ENCODE measurements around the gene PARD3B.

PARD3B gene

DNA sequence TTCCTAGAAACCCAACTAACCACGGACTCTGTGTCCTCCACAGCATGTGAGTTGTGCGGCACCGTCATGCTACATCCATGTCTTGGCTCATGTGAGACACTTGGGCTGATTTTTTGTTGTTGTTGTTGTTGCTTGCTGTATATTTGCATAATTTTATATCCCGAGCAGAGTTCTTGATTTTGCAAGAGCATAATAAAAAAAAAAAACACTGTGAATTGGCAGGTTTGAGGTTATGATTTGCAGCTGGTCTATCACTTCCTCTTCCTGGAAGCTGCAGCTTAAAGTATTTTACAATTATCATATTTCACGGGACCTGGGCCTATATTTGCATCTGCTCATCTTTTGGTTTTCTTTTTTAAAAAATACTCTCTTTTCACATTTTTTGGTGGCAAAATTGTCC is 994.8 kb downstream of the PARD3B start:
- DNase-seq (ENCODE audit: low read depth in 2 of 3, low spot score in 2 of 3): no peak

DNA sequence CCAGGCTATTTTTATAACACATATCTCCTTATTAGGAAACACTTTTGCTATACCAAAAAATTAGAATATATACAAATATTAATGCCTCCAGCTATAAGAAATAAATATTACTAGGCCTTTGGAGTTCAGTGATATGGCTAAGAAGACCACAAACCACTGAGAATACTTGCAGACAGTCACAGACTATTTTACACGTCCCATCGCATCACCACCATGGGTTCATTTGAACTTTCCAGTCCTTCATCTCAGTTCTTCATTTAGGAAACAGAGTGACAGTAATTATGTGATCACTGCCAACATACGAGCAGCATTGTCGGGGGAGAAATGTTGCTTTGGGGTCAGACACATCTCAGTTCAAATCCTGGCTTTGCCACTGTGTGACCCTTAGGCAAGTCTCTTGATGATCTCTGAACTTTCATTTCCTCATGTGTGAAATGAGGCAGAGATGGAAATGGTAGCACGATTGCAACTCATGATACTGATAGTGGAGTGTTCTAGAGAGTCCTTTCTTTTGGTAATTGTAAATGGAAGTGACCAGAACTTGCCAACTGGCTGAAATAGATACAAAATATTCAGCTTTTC is 998.1 kb downstream of the PARD3B start:
- DNase-seq (ENCODE audit: low read depth in 2 of 3, low spot score in 2 of 3): no peak

DNA sequence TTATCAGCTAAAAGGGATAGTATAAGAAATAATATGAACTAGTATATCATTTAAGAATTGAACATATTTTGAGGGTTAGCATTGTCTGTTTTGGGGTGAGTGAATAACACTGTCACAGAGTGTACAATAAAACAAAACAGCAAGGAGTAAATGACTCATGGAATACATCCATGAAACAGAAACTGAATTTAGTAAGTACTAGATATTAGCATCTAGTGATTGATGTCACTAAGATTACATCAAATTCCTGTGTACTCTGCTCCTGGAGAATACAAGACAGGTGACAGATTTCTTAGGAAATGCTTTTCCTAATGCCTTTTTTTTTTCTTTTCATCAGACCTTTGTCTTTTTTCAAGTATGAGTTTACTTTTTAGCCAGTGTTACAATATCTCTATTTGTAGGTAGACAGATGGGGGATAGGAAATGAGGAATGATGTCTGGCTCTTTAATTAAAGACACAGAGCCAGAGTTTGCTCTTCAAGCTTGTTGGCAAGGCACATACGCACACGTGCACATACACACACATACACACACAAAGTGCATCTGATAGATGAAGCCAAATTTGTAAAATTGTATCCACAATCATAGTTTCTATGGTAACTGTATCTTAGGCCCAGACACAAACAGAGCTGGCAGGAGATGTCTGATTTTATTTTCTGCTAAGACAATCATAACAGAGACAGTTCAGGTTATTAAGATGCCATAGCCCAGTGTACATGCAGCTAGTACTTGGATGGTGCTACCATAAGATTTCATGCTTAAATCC is 998.8 kb downstream of the PARD3B start:
- no peak for DNase-seq (ENCODE audit: low read depth in 2 of 3, low spot score in 2 of 3)

DNA sequence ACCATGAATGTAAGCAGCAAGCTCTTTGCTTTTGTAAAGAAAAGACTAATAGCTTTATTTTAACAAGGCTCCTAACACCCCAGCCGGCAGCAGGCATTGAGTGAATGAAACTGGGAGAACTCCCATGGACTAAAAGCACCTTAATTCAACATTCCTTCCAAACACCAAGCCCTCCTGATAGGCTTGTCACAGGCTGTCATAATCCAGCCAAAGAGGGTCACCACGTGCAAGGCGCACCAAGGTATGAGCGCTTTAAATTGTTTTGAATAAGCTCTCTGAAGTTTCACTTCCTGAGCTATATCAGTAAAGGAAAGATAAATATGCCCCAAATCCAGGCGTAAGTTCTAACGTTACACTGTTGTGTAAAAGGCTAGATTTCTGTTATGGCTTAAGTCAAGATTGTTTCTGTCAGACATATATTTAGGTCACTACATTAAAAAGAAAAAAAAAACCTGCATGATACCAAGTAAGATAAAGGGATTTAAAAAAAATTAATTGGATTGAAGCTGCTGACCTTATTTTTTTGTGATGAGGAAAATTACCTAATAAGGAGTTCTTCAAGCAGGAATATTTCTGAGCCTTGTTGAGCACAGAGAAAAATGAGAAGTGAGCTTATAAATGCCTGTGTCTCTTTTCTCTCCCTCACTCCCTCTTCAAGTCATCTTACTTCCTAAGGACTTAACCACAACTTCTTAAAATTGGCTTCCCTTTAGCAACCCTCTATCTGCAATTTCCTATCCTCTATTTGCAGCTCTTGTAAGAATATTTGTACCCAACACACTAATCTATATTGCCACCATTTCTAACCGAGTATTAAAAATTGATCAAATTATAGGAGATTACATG is 1000.9 kb downstream of the PARD3B start:
- no peak for DNase-seq (ENCODE audit: low read depth in 2 of 3, low spot score in 2 of 3)

DNA sequence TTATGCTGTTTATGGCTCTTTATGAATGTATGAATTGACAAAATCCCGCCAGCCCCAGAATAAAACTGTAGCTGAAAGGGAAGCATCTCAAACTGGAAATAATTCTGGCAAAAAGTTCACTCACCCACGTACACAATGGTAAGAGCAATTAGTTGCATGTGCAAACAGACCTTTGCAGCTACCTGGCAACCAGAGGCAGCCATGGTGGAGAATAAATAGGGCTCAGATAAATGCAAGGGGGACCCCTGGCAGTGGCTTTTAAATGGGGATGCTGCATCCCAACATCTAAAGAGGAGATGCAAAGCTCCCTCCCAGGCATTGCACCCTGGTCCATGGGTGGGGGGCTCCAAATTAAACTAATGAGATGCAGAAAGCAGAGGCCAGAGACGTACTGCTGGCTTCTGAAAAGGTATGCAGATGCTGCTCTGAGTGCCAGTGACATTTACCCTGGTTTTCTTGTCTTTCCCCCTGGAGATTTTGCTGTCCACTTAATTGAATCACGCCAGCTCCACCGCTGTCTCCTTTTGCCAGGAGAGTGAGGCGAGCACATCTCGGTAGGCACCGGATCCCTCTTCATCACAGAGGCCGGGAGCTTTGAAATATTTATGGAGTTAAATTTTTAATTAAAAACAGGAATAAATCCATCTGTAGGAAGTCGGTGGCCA is 1010.4 kb downstream of the PARD3B start:
- DNase-seq (ENCODE audit: low read depth in 2 of 3, low spot score in 2 of 3): no peak

DNA sequence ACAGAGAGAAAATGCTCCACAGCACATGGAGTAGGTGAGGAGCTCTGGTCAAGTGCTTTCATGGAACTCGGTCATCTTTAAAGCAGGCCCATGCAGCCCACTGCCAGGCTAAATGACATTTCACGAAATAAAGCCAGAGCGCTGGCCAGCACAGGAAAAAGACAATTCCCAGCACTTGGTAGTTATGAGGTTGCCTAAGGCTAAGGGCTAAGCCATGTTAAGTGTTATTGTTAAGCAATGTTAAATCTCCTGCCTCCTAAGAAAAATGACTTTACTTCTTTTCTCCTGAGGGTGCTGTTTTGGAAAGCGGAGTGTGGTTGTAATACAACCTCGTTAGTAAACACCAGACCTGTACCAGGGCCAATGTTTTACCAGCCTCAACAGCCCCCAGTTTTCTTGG is 1011.1 kb downstream of the PARD3B start:
- no peak for DNase-seq (ENCODE audit: low read depth in 2 of 3, low spot score in 2 of 3)

DNA sequence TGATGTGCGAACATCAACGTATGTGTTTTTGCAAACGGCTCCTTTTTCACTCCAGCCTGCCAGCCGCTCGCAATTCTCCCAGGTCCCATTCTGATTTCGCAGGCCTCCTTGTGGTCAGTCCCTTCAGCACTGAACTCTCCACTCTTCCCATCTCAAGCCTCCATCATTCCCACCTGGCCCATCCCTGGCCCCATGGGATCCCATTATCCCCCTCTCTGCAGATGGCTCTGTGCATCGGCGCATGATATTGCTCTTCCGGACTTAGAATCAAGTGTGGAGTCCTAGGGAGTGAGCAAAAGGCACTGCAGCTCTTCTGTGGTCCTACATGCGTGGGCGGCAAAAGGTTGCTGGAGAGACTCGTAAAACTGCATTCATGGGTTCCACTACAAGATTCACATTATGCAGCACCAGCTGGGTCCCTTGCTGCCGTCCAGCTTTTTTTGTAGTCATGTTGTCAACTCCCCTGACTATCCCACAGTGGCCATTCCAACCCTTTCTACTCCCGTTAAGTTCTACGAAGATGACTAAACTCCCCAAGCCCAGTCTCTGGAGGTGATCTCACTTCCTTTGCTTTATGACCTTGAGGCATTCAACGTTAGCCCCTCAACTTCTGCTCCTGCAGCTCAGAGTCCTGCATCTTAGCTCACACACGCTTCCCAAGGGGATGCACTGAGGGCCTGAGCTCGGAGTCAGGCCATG is 1011.7 kb downstream of the PARD3B start:
- no peak for DNase-seq (ENCODE audit: low read depth in 2 of 3, low spot score in 2 of 3)

DNA sequence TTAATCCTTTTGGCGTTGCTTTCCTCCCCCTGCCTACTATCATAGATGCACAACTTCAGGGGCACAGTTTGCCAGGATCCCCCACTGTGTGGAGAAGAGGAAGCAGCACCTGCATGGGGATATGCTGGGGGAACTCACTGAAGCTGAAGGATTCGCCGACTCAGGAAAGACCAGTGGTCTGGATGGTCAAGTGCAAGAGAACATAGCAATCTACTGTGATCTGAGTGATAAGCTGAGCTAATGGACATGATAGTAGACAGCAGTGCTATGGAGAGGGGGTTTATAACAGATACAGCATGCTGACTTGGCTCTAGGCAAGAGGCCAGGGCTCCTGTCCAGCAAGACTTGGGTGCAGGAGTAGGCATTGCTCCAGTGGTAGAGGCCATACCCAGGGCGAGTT is 1012.6 kb downstream of the PARD3B start:
- DNase-seq (ENCODE audit: low read depth in 2 of 3, low spot score in 2 of 3): no peak

DNA sequence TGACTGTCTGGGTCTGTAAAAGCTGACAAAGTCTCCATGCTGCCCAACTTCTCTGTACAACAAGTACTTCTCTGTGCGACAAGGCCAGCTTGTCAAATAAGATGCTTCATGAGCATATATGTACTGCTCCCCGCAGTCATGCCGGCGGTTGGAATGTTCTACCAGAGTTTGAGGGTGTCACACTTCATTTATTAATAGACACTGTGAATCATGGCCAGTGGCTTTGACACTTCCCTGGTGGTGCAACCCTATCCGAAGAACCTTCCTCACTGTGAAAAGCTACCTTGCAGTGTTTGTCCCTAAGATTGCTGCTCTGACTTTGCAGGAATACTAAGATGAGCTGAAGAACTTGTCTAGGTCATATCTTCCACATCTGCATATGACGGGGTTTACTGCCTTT is 1016.2 kb downstream of the PARD3B start:
- DNase-seq (ENCODE audit: low read depth in 2 of 3, low spot score in 2 of 3): no peak

DNA sequence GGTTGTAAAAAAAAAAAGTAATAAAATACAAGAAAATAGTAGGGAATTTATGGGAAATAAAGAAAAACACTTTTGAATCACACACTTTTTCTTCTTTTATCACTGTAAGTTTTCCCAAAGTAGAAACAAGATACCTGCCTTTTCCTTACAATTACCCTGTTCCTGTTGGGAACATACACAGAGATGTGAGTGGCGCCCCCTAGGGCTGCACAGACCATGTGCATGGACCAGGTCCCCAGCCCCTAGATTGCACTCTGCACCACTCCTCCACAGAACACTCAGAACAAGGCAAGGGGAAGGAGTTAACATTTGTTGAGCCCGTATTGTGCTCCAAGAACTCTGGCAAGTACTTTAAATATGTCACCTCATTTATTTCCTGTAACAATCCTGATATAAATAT is 1018.4 kb downstream of the PARD3B start:
- DNase-seq (ENCODE audit: low read depth in 2 of 3, low spot score in 2 of 3): no peak

DNA sequence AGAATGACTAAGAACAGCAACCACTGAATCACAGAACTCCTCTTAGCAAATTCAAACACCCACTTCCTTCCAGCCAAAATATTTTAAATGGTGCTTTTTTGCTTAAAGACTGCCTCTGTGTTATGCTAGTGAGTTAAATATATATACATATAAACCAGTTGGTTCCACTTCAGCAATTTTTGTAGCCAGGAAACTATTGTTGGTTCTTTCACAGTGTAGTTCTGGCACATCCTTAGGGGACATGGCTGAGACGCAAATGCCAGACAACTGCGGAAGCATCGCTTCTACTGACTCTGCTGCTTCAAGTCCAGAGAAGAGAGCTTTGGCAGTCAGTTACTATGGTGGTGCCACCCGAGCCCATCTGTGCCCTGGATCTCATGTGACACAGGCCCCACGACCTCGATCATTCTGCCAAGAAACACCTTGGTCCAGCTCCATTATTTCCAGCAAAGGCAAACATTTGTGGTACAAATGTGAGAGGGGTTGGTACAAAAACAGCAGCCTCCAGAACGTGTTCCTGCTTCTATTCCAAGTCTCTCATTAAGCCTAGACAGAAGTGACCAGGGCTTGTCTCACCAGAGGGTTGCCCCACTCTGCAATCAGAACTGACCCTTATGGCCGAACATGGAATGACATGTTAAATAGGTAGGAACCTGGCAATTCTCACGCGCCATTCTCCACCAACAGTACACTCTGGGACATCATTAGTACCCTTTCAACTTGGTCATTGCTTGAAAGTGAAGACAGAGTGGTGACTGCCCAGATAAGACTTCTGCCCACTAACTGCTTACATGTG is 1019.3 kb downstream of the PARD3B start:
- no peak for DNase-seq (ENCODE audit: low read depth in 2 of 3, low spot score in 2 of 3)

DNA sequence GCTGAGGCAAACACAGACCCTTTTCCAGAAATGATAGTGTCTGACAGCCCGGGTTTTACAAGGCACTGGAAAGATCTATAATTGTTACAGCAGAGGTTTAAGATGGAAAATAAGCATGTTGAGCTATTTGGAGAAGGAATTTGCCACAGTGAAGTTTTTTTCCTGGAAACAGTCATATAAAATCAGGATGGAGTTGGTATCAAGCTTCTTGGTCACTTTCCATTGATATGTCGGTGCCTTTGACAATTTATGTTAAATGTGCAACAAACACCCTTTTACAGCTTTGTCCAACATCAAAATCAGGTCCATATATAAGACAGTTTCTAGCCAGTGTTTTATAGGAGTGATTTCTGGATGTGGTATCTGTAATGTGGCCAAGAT is 1019.9 kb downstream of the PARD3B start:
- DNase-seq (ENCODE audit: low read depth in 2 of 3, low spot score in 2 of 3): no peak

DNA sequence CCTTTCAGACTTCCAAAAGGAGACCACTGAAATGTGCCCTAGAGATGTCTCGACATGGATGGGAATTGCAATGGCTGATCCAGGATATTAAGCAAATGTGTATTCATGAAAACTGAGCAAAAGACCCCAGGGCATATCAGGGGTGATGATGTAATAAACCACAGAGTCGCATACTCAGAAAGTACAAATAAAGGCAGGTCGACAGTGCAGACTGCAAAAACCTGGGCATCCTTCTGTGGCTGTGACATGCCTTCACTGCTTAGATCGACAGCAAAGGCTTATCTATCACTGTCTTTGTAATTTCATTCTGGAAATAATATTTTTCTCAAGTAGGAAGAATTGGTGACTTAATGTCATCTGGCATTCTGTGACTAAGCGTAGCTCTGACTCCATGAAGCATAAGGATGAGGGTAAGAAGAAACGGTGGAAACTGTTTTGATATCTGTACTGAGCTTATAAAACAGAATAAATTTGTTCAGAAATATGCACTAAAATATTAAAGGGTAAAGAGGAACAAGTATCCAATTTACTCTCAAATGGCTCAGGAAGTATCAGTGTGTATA is 1021.4 kb downstream of the PARD3B start:
- no peak for DNase-seq (ENCODE audit: low read depth in 2 of 3, low spot score in 2 of 3)

DNA sequence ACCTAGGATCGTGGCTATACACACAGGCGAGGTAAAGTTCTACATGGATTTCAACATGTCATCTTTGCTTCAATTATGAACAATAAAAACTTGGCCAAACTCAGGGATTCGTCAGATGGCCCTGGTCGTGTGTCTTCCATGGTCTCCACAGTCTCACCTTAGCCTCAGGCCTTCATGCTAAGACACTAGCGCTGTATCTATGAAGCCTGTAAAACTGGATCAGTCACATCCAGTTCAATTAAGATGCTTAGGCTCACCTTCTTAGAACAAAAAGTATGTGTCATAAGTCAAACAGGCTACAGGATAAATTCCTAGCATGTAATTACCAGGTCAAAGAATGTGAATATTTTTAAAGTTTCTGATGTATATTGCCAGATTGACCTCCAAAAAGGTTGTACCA is 1023.3 kb downstream of the PARD3B start:
- DNase-seq (ENCODE audit: low read depth in 2 of 3, low spot score in 2 of 3): no peak

DNA sequence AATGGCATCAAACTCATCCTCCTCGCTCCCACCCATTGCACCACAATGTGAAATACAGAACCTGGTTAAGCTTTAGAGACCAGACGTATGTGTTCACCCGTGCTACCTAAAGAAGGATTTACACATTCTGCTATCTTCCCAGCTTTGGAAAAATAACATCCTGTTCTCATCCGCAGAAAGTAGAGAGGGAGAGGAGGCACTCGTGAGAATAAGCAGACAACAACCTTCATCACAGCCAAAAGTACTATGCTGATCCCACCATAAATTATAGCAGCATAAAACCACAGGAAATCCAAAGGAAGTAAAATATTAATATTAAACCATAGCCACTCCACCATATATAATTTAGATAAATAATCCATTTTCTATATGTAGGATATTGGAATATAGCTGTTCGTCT is 1025.4 kb downstream of the PARD3B start:
- no peak for DNase-seq (ENCODE audit: low read depth in 2 of 3, low spot score in 2 of 3)

DNA sequence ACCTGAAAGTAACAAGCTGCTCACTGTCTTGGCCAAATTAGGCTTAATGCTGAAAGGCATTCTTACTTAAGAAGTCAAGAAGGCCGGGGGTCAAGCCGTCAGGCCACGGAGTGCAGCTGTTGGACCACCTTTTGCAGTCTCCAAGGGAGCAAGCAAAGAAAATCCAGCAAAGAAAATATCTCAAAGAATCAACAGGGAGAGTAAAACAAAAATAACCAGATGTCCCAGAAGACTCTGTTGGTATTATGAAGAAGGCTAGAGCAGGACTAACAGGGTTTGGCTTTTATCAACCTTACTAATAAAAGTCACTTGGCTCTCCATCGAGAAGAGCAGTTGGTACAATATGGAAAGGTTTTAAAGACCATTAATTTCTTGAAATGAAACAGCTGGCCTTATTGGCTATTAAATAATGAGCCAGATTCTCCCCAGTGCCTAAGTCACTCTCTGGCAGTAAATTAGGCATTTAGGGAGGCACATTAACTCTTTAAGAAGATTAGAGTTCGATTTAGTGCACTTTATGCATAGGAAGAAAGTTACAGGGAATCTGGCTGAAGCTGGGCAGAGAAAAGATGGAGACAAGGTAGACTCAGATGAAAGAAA is 1026.2 kb downstream of the PARD3B start:
- DNase-seq (ENCODE audit: low read depth in 2 of 3, low spot score in 2 of 3): no peak

DNA sequence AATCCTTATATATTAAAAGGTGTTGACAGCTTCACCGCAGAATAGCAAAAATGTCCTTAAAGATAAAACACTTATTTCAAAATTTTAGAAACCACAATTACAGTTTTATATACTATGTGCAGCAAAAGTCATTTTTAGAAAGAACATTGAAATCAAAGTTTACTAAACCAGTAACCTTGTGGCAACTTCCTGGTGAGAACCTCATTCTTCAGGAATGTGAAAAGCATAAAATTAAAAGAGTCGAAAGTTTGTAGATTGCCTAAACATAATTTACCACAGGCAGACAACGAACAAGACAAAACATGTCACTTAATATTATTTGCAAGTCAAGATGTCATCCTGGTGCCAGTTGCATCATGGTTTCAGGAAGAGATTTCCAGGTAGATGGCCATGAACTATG is 1028.7 kb downstream of the PARD3B start:
- DNase-seq (ENCODE audit: low read depth in 2 of 3, low spot score in 2 of 3): no peak

DNA sequence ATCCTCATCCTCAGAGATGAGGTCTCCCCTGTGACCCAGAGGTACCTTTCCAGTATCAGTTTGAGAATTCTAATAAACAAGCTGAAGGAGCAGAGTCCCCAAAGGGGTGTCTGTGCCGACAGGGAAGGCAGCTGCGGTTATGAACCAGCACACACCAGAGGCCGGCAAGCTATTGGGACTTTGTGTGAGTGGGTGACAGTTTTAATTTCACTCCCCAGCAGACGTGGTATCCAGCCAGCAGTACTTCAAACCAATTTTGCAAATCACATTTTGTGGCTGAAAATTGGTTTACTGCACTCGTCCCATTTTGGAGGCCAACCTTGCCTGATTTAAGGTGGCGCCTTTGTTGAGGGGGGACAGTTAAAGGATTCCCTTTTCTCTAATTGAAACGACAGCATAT is 1034.1 kb downstream of the PARD3B start:
- DNase-seq (ENCODE audit: low read depth in 2 of 3, low spot score in 2 of 3): no peak

DNA sequence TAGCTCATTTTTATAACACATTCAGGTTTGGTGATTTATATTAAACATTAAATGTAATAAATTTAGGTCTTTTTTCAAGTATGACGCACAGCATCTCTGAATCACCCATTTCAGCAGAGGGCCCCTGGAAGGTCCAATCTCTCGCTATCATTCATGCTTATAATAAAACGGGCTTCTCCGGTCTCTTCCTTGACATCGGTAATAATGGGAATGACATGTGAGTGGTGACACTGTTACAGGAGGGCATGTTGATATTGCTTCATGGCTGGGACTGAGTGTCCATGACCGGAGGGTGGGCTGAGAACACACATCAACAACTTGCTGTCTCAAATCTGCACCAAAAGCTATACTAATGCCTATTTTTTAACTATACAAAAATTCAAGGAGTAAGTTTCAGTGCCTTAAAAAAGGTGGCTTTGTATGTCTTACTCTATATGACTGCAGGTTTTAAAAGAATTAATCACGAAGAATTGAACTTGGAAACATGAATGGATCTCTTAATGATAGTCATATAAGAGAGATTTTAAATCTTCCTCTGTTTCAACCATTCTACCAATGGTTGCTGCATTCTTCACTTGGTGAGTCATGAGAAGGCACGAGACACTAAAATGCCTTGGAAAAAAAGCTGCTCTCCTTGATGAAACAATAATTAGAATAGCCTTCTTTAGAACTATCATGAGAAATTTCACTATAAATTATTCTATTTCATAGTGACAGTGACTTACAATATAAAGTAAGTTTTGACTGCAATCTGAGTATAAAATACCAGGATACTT is 1035.1 kb downstream of the PARD3B start:
- DNase-seq (ENCODE audit: low read depth in 2 of 3, low spot score in 2 of 3): no peak
